Measurements from ENCODE around the gene PHRF1.

PHRF1 gene

GRCh38 chr11:598005-598680 is 21.9 kb downstream of the PHRF1 start:
- DNase-seq (ENCODE audit: low read depth, low spot score) = no peak

- no peak for DNase-seq (ENCODE audit: low read depth, low spot score)
These were observed 25.4 kb downstream of the PHRF1 start for GRCh38 chr11:601573-602245.

DNA sequence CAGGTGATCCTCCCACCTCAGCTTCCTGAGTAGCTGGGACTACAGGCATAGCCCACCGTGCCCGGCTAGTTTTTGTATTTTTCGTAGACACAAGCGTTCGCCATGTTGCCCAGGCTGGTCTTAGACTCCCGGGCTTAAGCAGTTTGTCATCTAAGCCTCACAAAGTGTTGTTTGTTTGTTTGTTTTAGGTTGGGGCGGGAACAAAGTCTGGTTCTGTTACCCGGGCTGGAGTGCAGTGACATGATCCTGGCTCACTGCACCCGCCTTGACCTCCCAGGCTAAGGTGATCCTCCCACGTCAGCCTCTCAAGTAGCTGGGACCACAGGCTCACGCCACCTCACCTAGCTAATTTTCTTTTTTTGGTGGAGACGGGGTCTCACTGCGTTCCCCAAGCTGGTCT is 26.9 kb downstream of the PHRF1 start:
- no peak for DNase-seq (ENCODE audit: low read depth, low spot score)

- DNase-seq (ENCODE audit: low read depth, low spot score) = no peak
These were observed 29.2 kb downstream of the PHRF1 start for GRCh38 chr11:605286-606129.

DNA sequence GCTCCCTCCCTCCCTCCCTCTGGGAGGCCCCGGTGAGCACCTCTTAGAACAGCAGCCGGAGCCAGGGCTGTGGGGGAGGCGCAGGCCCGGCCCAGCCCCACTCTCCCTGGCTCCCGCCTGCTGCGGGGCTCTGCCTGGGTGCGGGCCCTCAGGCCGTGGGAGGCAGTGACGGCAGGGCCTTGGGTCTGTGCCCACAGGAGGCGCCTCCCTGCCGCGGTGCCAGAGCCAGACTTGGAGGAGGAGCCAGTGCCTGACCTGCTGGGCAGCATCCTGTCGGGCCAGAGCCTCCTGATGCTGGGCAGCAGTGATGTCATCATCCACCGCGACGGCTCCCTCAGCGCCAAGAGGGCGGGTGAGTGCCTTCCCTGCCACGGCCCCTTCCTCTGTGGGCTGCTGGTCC is 30.0 kb downstream of the PHRF1 start:
- DNase-seq (ENCODE audit: low read depth, low spot score) = peak; percentile 72

GRCh38 chr11:607020-607780 is 30.9 kb downstream of the PHRF1 start:
- DNase-seq (ENCODE audit: low read depth, low spot score) = no peak

- DNase-seq (ENCODE audit: low read depth, low spot score) = no peak
These were observed 31.8 kb downstream of the PHRF1 start for GRCh38 chr11:607971-608659.

DNA sequence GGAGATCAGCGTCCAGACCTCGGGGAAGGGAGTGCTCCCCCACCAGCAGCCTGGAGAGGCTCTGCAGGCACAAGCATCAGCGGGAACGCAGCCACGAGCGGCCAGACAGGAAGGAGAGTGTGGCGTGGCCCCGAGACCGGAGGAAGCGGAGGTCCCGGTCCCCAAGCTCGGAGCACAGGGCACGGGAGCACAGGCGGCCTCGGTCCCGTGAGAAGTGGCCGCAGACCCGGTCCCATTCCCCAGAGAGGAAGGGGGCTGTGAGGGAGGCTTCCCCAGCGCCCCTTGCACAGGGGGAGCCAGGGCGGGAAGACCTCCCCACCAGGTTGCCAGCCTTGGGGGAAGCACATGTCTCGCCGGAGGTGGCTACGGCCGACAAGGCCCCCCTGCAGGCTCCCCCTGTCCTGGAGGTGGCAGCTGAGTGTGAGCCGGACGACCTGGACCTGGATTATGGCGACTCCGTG is 32.6 kb downstream of the PHRF1 start:
- no peak for DNase-seq (ENCODE audit: low read depth, low spot score)

- DNase-seq (ENCODE audit: low read depth, low spot score) = no peak
These were observed 33.1 kb downstream of the PHRF1 start for GRCh38 chr11:609341-609811.

GRCh38 chr11:610146-610801 is 34.0 kb downstream of the PHRF1 start:
- no peak for DNase-seq (ENCODE audit: low read depth, low spot score)

GRCh38 chr11:611001-611996 is 35.0 kb downstream of the PHRF1 start:
- DNase-seq (ENCODE audit: low read depth, low spot score) = no peak

GRCh38 chr11:612201-612960 is 36.1 kb downstream of the PHRF1 start:
- DNase-seq (ENCODE audit: low read depth, low spot score) = no peak

DNA sequence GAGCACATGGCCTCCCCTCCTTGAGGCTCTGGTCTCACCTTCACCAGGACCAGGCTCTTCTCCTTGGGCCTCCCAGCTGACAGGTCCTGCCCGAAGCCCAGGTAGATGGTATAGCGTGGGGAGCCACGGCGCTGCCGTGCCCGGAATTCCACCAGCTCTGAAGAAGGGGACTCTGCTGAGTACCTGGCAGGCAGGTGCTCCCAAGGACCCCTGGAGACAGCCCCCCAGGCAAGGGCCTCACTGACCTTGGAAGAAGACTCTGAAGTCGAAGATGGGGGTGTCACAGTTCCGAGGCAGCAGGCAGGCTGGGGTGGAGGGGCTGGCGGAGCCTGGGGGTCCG is 36.7 kb downstream of the PHRF1 start:
- DNase-seq (ENCODE audit: low read depth, low spot score) = no peak

- DNase-seq (ENCODE audit: low read depth, low spot score) = no peak
These were observed 37.2 kb downstream of the PHRF1 start for GRCh38 chr11:613369-613968.

- no peak for DNase-seq (ENCODE audit: low read depth, low spot score)
These were observed 37.9 kb downstream of the PHRF1 start for GRCh38 chr11:614021-614622.

DNA sequence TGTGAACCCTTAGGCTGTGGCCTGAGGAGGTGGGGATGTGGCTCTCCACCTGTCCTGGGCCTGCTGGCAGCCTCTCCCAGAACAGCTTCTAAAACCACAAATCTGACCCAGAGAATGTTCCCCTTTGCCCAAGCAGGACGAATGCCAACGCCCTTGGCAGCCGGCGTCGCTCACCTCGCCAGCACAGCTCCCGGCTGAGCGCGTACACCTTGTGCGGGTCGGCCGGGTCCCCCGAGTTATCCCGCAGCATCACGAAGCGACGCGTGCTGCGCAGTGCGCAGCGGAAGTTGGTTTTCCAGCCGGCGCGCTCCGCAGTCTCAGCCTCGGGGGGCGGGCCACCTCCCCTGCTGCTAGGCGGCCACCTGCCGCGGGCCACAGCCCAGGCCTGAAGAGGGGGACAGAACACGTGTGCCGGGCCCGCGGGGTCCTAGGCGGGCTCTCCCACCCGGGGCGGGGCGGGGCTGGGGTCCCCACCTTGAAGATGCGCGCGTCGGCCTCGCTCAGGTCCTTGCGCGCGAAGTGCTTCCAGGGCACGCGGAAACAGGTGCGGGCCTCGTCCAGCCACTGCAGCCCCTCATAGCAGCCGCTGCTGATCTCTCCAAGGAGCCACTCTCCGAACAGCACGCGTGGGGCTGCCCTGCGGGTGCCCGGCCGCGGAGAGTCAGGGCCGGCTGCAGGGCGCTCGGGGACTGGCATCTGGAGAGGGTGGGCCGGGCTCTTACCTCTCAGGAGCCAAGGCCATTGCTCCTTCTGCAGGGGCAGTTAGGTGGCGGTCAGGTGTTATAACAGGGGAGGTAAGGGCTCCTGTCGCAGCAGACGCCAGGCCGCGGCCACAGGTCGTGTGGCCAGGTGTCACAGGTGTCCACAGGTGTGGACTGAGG is 38.6 kb downstream of the PHRF1 start:
- no peak for DNase-seq (ENCODE audit: low read depth, low spot score)
